Measurements from ENCODE around the gene NEURL4.
"Not testable (repeated sequence)": the region's sequence is repeated elsewhere in the genome, so short reads cannot be mapped to it uniquely, and the experiment has no call there.

Gene NEURL4

DNA sequence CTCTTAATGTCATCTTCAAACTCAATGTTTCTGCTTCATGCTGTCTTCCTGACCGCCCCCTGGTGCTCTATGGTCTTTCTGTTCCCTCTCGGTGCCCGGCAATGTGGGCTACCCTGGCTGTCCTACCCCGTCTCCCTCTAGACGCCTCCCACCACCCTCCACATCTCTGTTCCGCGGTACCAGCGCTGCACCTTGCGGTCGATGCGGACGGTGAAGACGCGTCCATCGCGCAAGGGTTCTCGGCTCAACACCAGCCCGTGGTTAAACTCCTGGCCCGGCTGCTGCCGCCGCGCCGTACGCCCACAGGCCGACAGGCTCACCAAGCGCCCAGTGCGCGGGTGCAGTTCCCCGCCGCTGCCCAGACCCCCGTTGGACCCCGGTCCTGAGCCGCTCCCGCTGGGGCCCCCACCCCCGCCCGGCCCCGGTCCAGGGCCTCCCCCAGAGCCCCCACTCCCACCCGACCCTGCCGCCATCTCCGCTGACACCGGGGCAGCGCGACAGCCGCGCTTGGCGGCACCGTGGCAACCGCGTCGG, at the start of gene NEURL4:
TSS of gene NEURL4 (minus strand) at position 496 of the 534 bp plus-strand sequence. CDS start at position 473, 23 bp downstream.
- no peak for DNase-seq

DNA sequence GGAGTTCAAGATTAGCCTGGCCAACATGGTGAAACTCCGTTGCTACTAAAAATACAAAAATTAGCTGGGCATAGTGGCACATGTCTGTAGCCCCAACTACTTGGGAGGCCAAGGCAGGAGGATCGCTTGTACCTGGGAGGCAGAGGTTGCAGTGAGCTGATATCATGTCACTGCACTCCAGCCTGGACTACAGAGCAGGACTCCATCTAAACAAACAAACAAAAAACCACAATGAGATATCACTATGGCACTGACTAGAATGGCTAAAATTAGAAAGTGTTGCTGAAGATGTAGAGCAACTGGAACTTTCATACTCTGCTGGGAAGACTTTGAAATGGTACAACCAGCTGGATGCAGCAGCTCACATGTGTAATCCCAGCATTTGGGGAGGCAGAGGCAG, 45.2 kb upstream of the NEURL4 start:
- DNase-seq: no peak

GRCh38 chr17:7370853-7371252, 41.7 kb upstream of the NEURL4 start:
- no peak for DNase-seq

GRCh38 chr17:7369825-7370224, 40.7 kb upstream of the NEURL4 start:
- DNase-seq: no peak

DNA sequence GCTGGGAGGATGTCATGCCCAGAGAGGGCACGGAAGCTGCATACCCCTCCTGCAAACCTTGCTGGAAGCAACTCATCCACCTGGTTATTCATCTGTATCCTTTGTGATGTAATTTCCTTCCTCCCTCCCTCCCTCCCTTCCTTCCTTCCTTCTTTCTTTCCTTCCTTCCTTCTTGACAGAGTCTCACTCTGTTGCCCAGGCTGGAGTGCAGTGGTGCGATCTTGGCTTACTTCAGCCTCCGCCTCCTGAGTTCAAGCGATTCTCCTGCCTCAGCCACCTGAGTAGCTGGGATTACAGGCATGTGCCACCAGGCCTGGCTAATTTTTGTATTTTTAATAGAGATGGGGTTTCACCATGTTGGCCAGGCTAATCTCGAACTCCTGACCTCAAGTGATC, 39.5 kb upstream of the NEURL4 start:
- not testable (repeated sequence) for DNase-seq

- DNase-seq: no peak
Measured at GRCh38 chr17:7367918-7368598, 38.9 kb upstream of the NEURL4 start.

DNA sequence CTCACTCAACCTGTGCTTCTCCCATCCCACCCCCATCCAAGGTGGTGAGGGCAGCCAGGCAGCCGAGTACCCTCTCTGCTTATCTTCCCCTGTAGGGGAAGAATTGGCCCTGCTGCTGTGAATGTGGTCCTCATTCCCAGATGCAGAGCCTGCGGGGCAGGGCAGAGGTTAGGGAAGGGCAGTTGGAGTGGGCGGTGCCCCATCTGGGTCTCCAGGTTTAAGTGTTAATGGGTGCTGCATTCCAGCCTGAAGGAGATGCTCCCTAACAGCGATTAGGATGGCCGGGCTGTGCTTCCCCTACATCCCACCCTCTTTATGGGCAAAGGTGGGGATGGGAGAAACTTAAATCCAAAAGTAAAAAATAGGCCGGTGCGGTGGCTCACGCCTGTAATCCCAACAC, 37.9 kb upstream of the NEURL4 start:
- no peak for DNase-seq

DNA sequence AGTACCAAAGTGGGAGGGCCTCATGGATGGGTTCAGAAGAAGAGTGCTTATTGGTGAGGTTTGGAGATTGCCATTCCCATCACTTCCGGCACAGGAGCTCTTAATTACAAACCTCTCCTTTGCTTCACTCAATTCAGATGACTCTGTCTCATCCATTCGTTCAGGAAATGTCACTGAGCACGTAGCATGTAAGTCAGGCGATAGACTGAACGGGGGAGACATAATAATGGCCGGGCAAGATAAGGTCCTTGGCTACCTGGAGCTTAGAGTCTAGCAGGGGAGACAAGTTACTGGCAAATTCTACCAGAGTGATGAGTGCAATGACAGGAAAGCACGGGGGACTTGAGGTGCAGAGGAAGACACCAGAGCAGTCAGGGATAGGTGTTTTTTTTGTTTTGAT, 36.8 kb upstream of the NEURL4 start:
- DNase-seq: not testable (repeated sequence)

- no peak for DNase-seq
Measured at GRCh38 chr17:7363311-7363710, 34.2 kb upstream of the NEURL4 start.

GRCh38 chr17:7361906-7362305, 32.8 kb upstream of the NEURL4 start:
- DNase-seq: no peak

DNA sequence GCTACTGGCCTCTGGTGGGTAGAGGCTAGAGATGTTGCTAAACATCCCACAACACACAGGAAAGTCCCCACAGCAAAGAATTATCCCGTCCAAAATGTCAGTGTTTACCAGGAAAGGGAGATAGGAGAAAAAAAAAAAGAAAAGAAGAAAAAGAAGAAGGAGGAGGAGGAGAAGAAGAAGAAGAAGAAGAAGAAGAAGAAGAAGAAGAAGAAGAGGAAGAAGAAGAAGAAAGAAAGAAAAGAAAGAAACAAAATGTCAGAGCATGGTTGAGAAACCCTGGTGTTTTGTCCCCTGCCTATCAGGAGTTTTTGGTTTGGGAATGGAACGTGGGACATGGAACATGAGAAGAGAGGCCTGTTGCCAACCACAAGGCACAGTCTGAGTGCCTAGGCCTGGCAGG, 28.2 kb upstream of the NEURL4 start:
- no peak for DNase-seq

- DNase-seq: no peak
Measured at GRCh38 chr17:7356756-7357155, 27.6 kb upstream of the NEURL4 start.

DNA sequence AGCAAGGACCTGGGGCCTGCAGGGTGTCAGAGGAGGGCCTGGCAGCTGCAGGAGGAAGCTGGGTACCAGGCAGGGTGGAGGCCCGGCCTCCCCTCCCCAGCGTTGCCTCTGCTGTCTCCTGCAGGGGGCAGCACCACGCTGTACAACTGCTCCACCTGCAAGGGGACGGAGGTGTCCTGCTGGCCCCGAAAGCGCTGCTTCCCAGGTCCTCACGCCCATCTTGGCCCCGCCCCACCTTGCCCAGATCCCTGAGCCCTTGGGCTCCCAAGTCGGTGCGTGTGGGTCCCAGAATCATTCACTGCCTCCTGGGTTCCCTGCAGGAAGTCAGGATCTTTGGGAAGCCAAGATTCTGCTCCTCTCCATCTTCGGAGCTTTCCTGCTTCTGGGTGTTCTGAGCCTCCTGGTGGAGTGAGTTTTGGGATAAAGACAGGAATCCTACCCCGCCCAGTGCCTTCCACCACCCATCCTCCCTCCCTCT, 27.0 kb upstream of the NEURL4 start:
- DNase-seq: no peak

GRCh38 chr17:7355573-7355972, 26.4 kb upstream of the NEURL4 start:
- DNase-seq: no peak

- DNase-seq: no peak
Measured at GRCh38 chr17:7355053-7355452, 25.9 kb upstream of the NEURL4 start, which contains the start of gene TMEM95. TMEM95 (plus strand) TSS chr17:7355156; CDS start chr17:7355205, 49 bp downstream.

- DNase-seq: no peak
Measured at GRCh38 chr17:7354262-7354843, 25.2 kb upstream of the NEURL4 start.

DNA sequence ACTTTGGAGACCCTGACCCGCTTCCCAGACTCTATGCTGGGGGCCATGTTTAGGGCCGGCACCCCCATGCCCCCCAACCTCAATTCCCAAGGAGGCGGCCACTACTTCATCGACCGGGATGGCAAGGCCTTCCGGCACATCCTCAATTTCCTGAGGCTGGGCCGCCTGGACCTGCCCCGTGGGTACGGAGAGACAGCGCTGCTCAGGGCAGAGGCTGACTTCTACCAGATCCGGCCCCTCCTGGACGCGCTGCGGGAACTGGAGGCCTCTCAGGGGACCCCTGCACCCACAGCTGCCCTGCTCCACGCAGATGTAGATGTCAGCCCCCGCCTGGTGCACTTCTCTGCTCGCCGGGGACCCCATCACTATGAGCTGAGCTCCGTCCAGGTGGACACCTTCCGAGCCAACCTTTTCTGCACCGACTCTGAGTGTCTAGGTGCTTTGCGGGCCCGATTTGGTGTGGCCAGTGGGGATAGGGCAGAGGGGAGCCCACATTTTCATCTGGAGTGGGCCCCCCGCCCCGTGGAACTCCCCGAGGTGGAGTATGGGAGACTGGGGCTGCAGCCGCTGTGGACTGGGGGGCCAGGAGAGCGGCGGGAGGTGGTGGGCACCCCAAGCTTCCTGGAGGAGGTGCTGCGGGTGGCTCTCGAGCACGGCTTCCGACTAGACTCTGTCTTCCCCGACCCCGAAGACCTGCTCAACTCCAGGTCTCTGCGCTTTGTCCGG, 23.9 kb upstream of the NEURL4 start:
- no peak for DNase-seq

GRCh38 chr17:7352503-7352889, 23.4 kb upstream of the NEURL4 start:
- DNase-seq: no peak

DNA sequence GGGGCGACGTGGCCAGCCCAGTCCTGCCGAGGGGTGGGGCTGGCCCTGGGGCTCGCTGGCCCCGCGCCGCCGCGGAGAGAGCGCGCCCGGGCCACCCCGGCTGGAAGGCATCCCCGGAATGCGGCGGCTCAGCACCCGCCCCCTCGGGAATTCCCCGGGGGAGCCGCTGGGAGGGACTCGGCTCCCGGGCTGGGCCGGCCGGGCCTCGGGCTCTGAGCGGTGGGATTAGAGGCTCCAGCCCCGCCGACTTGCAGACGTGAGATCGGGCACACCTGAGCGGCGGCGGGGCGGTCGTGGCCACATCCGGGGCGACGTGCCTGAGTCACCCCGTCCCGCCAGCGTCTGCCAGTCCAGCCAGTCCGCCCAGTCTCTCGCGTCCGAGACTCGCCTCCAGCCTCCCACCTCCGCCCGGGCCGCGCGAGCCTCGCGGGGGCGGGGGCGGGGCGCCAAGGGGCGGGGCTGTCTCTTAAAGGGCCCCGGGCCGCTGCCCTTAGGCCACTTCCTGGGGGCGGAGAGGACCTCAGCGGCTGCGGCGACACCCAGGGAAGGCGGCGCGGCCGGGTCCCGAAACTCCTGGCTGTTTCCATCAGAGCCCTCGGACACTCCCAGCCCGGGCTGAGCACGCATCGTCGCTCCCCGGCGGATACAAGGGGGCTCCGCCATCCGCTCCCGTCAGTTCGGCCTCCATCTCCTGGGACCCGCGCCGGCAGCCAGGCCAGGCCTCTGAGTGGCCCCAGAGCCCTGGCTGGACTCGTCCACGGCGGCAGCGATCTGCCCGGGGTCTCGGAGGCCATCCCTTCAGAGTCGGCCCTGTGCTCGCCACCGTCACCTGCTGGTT, 22.7 kb upstream of the NEURL4 start, which contains the start of gene KCTD11:
TSS of gene KCTD11 (plus strand) at position 498 of the 838 bp plus-strand sequence.
- no peak for DNase-seq

- DNase-seq: no peak
Measured at GRCh38 chr17:7348478-7349242, 19.5 kb upstream of the NEURL4 start.

- DNase-seq: no peak
Measured at GRCh38 chr17:7347630-7348477, 18.7 kb upstream of the NEURL4 start.
